IMR-90 (cell line): ENCODE results near the gene ATP13A1. TPM values are rescaled to one million over a fixed set of nuclear protein-coding genes. Genes with fewer than 3 reads are reported as not detected.
A peak's percentile ranks its signal among the peaks of the same experiment; 100 is the strongest.

ENCODE experiments used
- ATAC-seq: fragments of 200-7000 bp; cut with Tn5 transposase; 2 replicates; pipeline ENCODE4 v1.9.1; 2020; ENCODE audit warnings: low read depth, mild to moderate bottlenecking, moderate library complexity
- BruUV-seq: library from RNA; stranded (reverse); fragments of 400-500 nt; replicated peaks from 2 replicates; lab custom pipeline; 2021; lab: Mats Ljungman, UMichigan
- CTCF ChIA-PET: fragments of 300-600 bp; formaldehyde crosslinking; extraction: SDS; loops from one replicate; lab custom pipeline; 2021; ENCODE audit warnings: antibody characterized with exemption; lab: Yijun Ruan, JAX
- POLR2A ChIA-PET: fragments of 300-600 bp; sonication (Branson Sonifier 250); formaldehyde crosslinking; loops from one replicate; lab custom pipeline; 2022; ENCODE audit warnings: antibody characterized with exemption; ENCODE audit not compliant: unreplicated experiment; lab: Charles Lee
- DNase-seq: peaks from one replicate; pipeline ENCODE4 v3.0.0; 2013
- H2AFZ ChIP-seq: replicated peaks from 2 replicates; pipeline ENCODE3; 2013; ENCODE audit warnings: low read length, mild to moderate bottlenecking; ENCODE audit not compliant: poor library complexity
- H2AK5ac ChIP-seq: 2 replicates; pipeline ENCODE4 v1.6.1; 2013; ENCODE audit warnings: low read depth, low read length, inconsistent platforms
- H2AK9ac ChIP-seq: replicated peaks from 2 replicates; pipeline ENCODE3; 2013; ENCODE audit warnings: mild to moderate bottlenecking, low read depth, low read length, moderate library complexity; ENCODE audit not compliant: poor library complexity
- H2BK120ac ChIP-seq: 2 replicates; pipeline ENCODE4 v1.6.1; 2013; ENCODE audit warnings: low read depth, low read length, inconsistent platforms
- H2BK15ac ChIP-seq: 3 replicates; pipeline ENCODE4 v1.6.1; 2013; ENCODE audit warnings: low read depth, low read length, inconsistent platforms
- H2BK20ac ChIP-seq: 2 replicates; pipeline ENCODE4 v1.6.1; 2013; ENCODE audit warnings: low read depth, mild to moderate bottlenecking, inconsistent platforms, low read length, moderate library complexity
- H2BK5ac ChIP-seq: 2 replicates; pipeline ENCODE4 v1.6.1; 2013; ENCODE audit warnings: mild to moderate bottlenecking, low read depth, low read length, inconsistent platforms; ENCODE audit not compliant: poor library complexity, severe bottlenecking
- H3K14ac ChIP-seq: replicated peaks from 2 replicates; pipeline ENCODE4 v1.6.1; 2013; ENCODE audit warnings: low read depth, low read length, inconsistent platforms
- H3K18ac ChIP-seq: 2 replicates; pipeline ENCODE4 v1.6.1; 2013; ENCODE audit warnings: low read depth, low read length, control low read depth
- H3K23ac ChIP-seq: 2 replicates; pipeline ENCODE4 v1.6.1; 2013; ENCODE audit warnings: low read depth, low read length, inconsistent platforms
- H3K27ac ChIP-seq: 2 replicates; pipeline ENCODE4 v1.5.1; 2013; ENCODE audit warnings: mild to moderate bottlenecking, control low read depth, low read length; ENCODE audit not compliant: insufficient read depth
- H3K27me3 ChIP-seq: 2 replicates; pipeline ENCODE4 v1.6.1; 2013; ENCODE audit warnings: low read length; ENCODE audit not compliant: control insufficient read depth, insufficient read depth
- H3K36me3 ChIP-seq: 2 replicates; pipeline ENCODE4 v1.6.1; 2013; ENCODE audit warnings: low read length, mixed read lengths; ENCODE audit not compliant: control insufficient read depth, insufficient read depth
- H3K4ac ChIP-seq: 2 replicates; pipeline ENCODE4 v1.6.1; 2013; ENCODE audit warnings: low read depth, low read length, inconsistent platforms
- H3K4me1 ChIP-seq: 2 replicates; pipeline ENCODE4 v1.6.1; 2013; ENCODE audit warnings: low read length, mixed read lengths; ENCODE audit not compliant: control insufficient read depth, insufficient read depth
- H3K4me2 ChIP-seq: 2 replicates; pipeline ENCODE4 v1.6.1; 2013; ENCODE audit warnings: low read depth, mild to moderate bottlenecking, control low read depth, low read length, moderate library complexity
- H3K4me3 ChIP-seq: 2 replicates; pipeline ENCODE4 v1.5.1; 2013; ENCODE audit warnings: low read depth, mild to moderate bottlenecking, control low read depth, low read length, moderate library complexity; ENCODE audit not compliant: insufficient read depth
- H3K56ac ChIP-seq: 2 replicates; pipeline ENCODE4 v1.6.1; 2013; ENCODE audit warnings: low read length, inconsistent platforms; ENCODE audit not compliant: insufficient read depth; ENCODE audit errors: extremely low read depth
- H3K79me1 ChIP-seq, 2 experiments: 2 replicates each; pipeline ENCODE4 v1.6.1; 2013; ENCODE audit warnings: low read length in 2 of 2, inconsistent platforms in 1 of 2, low read depth in 1 of 2
- H3K9ac ChIP-seq: 2 replicates; pipeline ENCODE4 v1.6.1; 2013; ENCODE audit warnings: low read depth, low read length, control low read depth
- H3K9me1 ChIP-seq: 2 replicates; pipeline ENCODE4 v1.6.1; 2013; ENCODE audit warnings: low read length, inconsistent platforms; ENCODE audit not compliant: insufficient read depth
- H3K9me3 ChIP-seq: 2 replicates; pipeline ENCODE4 v1.6.1; 2013; ENCODE audit warnings: low read length; ENCODE audit not compliant: control insufficient read depth, insufficient read depth
- H4K20me1 ChIP-seq: 2 replicates; pipeline ENCODE4 v1.6.1; 2013; ENCODE audit warnings: low read length, inconsistent platforms; ENCODE audit not compliant: insufficient read depth
- H4K5ac ChIP-seq: 2 replicates; pipeline ENCODE4 v1.6.1; 2013; ENCODE audit warnings: mild to moderate bottlenecking, low read depth, low read length, control low read depth
- H4K8ac ChIP-seq, 2 experiments: 2 replicates each; pipeline ENCODE4 v1.6.1; 2013; ENCODE audit warnings: low read depth in 2 of 2, low read length in 2 of 2, control low read depth in 1 of 2, inconsistent platforms in 1 of 2
- H4K91ac ChIP-seq: 2 replicates; pipeline ENCODE4 v1.6.1; 2013; ENCODE audit warnings: low read depth, low read length, inconsistent platforms; ENCODE audit not compliant: insufficient read depth
- BHLHE40 ChIP-seq: fragments of 150-350 bp; IDR thresholded peaks from 2 replicates; pipeline ENCODE4 v1.6.1; 2016; ENCODE audit warnings: mild to moderate bottlenecking, low read depth, low read length
- CEBPB ChIP-seq: IDR thresholded peaks from 2 replicates; pipeline ENCODE4 v1.6.1; 2012; ENCODE audit warnings: low read depth, low read length, improper control_type of control experiment
- CHD1 ChIP-seq: IDR thresholded peaks from 2 replicates; pipeline ENCODE4 v1.6.1; 2012; ENCODE audit warnings: low read depth, low read length, improper control_type of control experiment
- ELK1 ChIP-seq: fragments of 150-350 bp; IDR thresholded peaks from 2 replicates; pipeline ENCODE4 v1.6.1; 2016; ENCODE audit warnings: low read depth, mild to moderate bottlenecking, low read length, moderate library complexity, borderline replicate concordance
- FOS ChIP-seq: fragments of 150-350 bp; IDR thresholded peaks from 2 replicates; pipeline ENCODE4 v1.6.1; 2016; ENCODE audit warnings: low read depth, low read length
- MAFK ChIP-seq: IDR thresholded peaks from 2 replicates; pipeline ENCODE4 v1.6.1; 2012; ENCODE audit warnings: low read depth, low read length, improper control_type of control experiment
- MAZ ChIP-seq: IDR thresholded peaks from 2 replicates; pipeline ENCODE4 v1.6.1; 2012; ENCODE audit warnings: low read depth, mild to moderate bottlenecking, low read length, improper control_type of control experiment, moderate library complexity, borderline replicate concordance
- MXI1 ChIP-seq: IDR thresholded peaks from 2 replicates; pipeline ENCODE4 v1.6.1; 2012; ENCODE audit warnings: low read depth, mild to moderate bottlenecking, low read length, moderate library complexity, borderline replicate concordance
- NFE2L2 ChIP-seq: fragments of 150-350 bp; IDR thresholded peaks from 2 replicates; pipeline ENCODE4 v1.6.1; 2016; ENCODE audit warnings: low read depth, mild to moderate bottlenecking, low read length
- POLR2A ChIP-seq: IDR thresholded peaks from 2 replicates; pipeline ENCODE4 v1.6.1; 2012; ENCODE audit warnings: mild to moderate bottlenecking, low read depth, low read length
- RAD21 ChIP-seq: IDR thresholded peaks from 2 replicates; pipeline ENCODE4 v1.6.1; 2012; ENCODE audit warnings: low read length, improper control_type of control experiment
- RCOR1 ChIP-seq: IDR thresholded peaks from 2 replicates; pipeline ENCODE4 v1.6.1; 2012; ENCODE audit warnings: mild to moderate bottlenecking, low read length, improper control_type of control experiment; ENCODE audit not compliant: insufficient replicate concordance
- RFX5 ChIP-seq: IDR thresholded peaks from 2 replicates; pipeline ENCODE4 v1.8.0; 2012; ENCODE audit warnings: low read depth, mild to moderate bottlenecking, low read length, moderate library complexity
- SMC3 ChIP-seq: fragments of 150-350 bp; IDR thresholded peaks from 2 replicates; pipeline ENCODE4 v1.6.1; 2016; ENCODE audit warnings: low read depth, mild to moderate bottlenecking, antibody characterized with exemption, low read length, moderate library complexity
- WGBS, 2 experiments: methylation state at CpG; one replicate each; pipeline versions ENCODE4 v1.1.5 to v1.1.7; 2013; ENCODE audit warnings: missing lambda C conversion rate in 2 of 2; ENCODE audit not compliant: insufficient read length in 1 of 2; ENCODE audit errors: extremely low coverage in 2 of 2; 5-methylcytosine and 5-hydroxymethylcytosine counted together
- dilution Hi-C: fragments of 300-500 bp; cut with HindIII; formaldehyde crosslinking; loops from one replicate; pipeline ENCODE4 v1.14.3; 2018; ENCODE audit warnings: low sequenced_read_pairs; ENCODE audit not compliant: unreplicated experiment
- in situ Hi-C: fragments of 300-500 bp; cut with MboI; formaldehyde crosslinking; loops from 3 replicates; pipeline ENCODE4 v1.14.3; 2019; ENCODE audit warnings: low sequenced_read_pairs, inconsistent platforms, mixed read lengths
- intact Hi-C: fragments of 100-400 bp; cut with micrococcal nuclease; formaldehyde crosslinking; loops from 2 replicates; pipeline ENCODE4 v1.10.0; 2022
- polyA plus RNA-seq, 3 experiments: library from polyadenylated mRNA; depleted of rRNA; stranded (reverse); fragments of >200 nt; gene quantifications; 2 replicates each; pipeline ENCODE4 v1.2.3, GENCODE V29; 2012; ENCODE audit warnings: low replicate concordance in 1 of 3
- total RNA-seq: library from RNA; depleted of rRNA; stranded (reverse); fragments of >200 nt; gene quantifications from 2 replicates; pipeline ENCODE4 v1.2.3, GENCODE V29; 2012
- TF ChIP-seq, protein P1 (sequence below): fragments of 150-350 bp; IDR thresholded peaks from 2 replicates; pipeline ENCODE4 v1.6.1; 2017; ENCODE audit warnings: mild to moderate bottlenecking, antibody characterized with exemption, low read length, low read depth
- TF ChIP-seq, protein P2 (sequence below): conservative IDR thresholded peaks from 2 replicates; pipeline ENCODE4 v1.5.1; 2012; ENCODE audit warnings: mild to moderate bottlenecking, low read depth, low read length, improper control_type of control experiment

ATP13A1 gene
- total and polyA plus RNA-seq, 2 of the 4 experiments (the other 2 are of a cell fraction): 13.3 to 43.8 TPM

- H4K8ac ChIP-seq: no peak overlapping the region
- H3K4me3 ChIP-seq: no peak overlapping the region
- H3K9ac ChIP-seq: no peak overlapping the region
- peaks cover 38% of the 10 kb centered on the region for H4K20me1 ChIP-seq
- no peak overlapping the region for H2BK15ac ChIP-seq
- dilution Hi-C loops: no loop called here
- POLR2A ChIA-PET: interaction anchor here (0.5 kb wide), 1 partner anchor 85 kb away, joined by 3 read pairs; no protein-coding TSS in a partner anchor
- BruUV-seq: no TSS peak
- DNase-seq (no peak), ATAC-seq (no peak)
- no peak overlapping the region for H3K4me2 ChIP-seq
- no peaks in the 10 kb centered on the region for H3K27me3 ChIP-seq
- peaks cover 35% of the 10 kb centered on the region for H3K36me3 ChIP-seq
- H3K4ac ChIP-seq: no peak overlapping the region
- peaks cover 7% of the 10 kb centered on the region; the same call in 1 of the 2 replicates for H3K4me1 ChIP-seq
- no peak overlapping the region for H3K23ac ChIP-seq
- H2AFZ ChIP-seq: no peak overlapping the region
- peak overlapping the region; percentile 28 for H2AK9ac ChIP-seq
- 97% methylated on average over 7 of the region's 10 CpGs; no CpG with 5 or more reads in 1 of the 2 experiments for WGBS, 2 experiments
- in situ Hi-C loops: no loop called here
- no peak overlapping the region for H3K14ac ChIP-seq
- TF ChIP-seq RCOR1 (no peak), ELK1 (no peak), MAFK (no peak), NFE2L2 (no peak), BHLHE40 (no peak), MXI1 (no peak), CHD1 (no peak), POLR2A (no peak), RFX5 (no peak), RAD21 (no peak), SMC3 (no peak), CEBPB (no peak), FOS (no peak), MAZ (no peak)
- TF ChIP-seq, protein P1, sequence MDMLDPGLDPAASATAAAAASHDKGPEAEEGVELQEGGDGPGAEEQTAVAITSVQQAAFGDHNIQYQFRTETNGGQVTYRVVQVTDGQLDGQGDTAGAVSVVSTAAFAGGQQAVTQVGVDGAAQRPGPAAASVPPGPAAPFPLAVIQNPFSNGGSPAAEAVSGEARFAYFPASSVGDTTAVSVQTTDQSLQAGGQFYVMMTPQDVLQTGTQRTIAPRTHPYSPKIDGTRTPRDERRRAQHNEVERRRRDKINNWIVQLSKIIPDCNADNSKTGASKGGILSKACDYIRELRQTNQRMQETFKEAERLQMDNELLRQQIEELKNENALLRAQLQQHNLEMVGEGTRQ: no peak
- TF ChIP-seq, protein P2, sequence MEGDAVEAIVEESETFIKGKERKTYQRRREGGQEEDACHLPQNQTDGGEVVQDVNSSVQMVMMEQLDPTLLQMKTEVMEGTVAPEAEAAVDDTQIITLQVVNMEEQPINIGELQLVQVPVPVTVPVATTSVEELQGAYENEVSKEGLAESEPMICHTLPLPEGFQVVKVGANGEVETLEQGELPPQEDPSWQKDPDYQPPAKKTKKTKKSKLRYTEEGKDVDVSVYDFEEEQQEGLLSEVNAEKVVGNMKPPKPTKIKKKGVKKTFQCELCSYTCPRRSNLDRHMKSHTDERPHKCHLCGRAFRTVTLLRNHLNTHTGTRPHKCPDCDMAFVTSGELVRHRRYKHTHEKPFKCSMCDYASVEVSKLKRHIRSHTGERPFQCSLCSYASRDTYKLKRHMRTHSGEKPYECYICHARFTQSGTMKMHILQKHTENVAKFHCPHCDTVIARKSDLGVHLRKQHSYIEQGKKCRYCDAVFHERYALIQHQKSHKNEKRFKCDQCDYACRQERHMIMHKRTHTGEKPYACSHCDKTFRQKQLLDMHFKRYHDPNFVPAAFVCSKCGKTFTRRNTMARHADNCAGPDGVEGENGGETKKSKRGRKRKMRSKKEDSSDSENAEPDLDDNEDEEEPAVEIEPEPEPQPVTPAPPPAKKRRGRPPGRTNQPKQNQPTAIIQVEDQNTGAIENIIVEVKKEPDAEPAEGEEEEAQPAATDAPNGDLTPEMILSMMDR: no peak
- peaks cover 20 to 42% of the 10 kb centered on the region in 2 experiments for H3K79me1 ChIP-seq
- no peak overlapping the region for H2AK5ac ChIP-seq
- H4K5ac ChIP-seq: no peak overlapping the region
- H3K9me1 ChIP-seq: peaks cover 22% of the 10 kb centered on the region
- no peak overlapping the region for H3K27ac ChIP-seq
- CTCF ChIA-PET: no interaction called here
- H3K9me3 ChIP-seq: no peaks in the 10 kb centered on the region
- no peak overlapping the region for H3K18ac ChIP-seq
- H2BK20ac ChIP-seq: no peak overlapping the region
- no peak overlapping the region for H4K91ac ChIP-seq
- no peak overlapping the region for H2BK5ac ChIP-seq
- no peak overlapping the region for H3K56ac ChIP-seq
- no peak overlapping the region for H2BK120ac ChIP-seq
- intact Hi-C loops: no loop called here
Measured at GRCh38 chr19:19661141-19661674, 2.3 kb downstream of the ATP13A1 start.
